Muscle of arm (tissue), 12 donors: ENCODE measurements around the gene GALNT2. TPM values are rescaled to one million over a fixed set of nuclear protein-coding genes. Genes with fewer than 3 reads are reported as not detected.

Source experiments
- DNase-seq: peaks from one replicate; pipeline ENCODE4 v3.0.0-alpha.2; 2013
- polyA plus RNA-seq, 12 donors: library from polyadenylated mRNA; unstranded; fragments of 120-200 nt; gene quantifications; one replicate each; pipeline ENCODE4 v1.2.1, GENCODE V29; 2013; ENCODE audit not compliant: insufficient read length in 12 of 12

The GALNT2 gene
- polyA plus RNA-seq, 12 donors: 49.4 to 79.6 (median 67.4) TPM; not detected in 1

DNA sequence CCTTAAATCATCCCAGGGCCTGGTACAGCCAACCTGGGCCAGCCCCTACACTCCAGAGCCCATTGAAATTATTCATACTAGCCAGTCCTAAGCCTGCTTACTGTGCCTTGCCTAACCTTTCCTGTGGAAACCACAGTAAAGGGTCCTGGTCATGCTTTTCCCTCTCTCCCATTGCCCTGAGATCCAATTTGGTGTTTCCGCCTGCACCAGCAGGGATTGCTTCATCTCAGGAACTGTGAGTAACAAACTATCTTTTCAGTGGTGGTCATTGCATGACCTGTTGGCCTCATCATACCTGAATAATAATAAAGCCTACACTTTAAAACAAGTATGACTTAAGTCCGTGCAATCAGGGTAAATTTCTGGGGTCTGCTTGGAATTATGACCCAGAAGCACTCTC lies 18.7 kb upstream of the GALNT2 start:
- no peak for DNase-seq

DNA sequence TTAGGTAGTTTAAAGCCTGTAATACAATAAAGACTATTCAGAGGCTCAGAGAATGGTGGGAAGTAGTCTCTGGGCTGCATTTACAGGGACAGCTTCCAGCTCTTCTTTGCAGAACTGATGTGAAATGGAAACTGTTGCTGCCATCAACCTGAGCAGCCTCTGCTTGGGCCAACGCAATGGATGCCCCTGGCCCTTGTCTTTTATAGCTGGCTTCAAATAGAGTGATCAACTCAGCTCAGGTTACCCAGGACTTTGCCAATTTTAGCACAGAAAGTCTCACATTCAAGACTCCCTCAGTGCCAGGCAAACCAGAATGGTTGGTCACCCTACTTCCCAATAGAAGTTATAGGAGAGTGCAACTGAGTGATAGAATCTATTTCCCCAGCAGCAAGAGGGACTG lies 18.1 kb upstream of the GALNT2 start:
- no peak for DNase-seq

DNA sequence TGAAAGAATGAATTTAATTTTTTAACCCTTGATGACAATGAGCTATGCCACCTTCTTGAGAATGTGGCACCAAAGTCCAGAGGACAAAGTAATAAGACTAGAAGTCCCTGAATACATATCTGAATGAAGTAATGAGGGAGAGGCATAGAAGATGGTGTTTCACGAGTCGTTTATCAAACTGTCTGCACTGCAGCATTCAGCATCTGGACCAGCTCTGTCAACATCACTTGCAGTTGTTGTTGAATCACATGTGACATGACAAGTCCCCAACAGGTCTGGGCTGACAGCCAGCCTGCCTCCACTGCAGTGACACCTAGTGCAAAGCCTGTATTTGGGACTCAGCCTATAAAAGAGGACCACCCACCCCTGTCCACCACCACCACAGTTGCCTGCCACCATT lies 17.3 kb upstream of the GALNT2 start:
- no peak for DNase-seq

- no peak for DNase-seq
These were observed 15.9 kb upstream of the GALNT2 start for GRCh38 chr1:230050973-230051735.

DNA sequence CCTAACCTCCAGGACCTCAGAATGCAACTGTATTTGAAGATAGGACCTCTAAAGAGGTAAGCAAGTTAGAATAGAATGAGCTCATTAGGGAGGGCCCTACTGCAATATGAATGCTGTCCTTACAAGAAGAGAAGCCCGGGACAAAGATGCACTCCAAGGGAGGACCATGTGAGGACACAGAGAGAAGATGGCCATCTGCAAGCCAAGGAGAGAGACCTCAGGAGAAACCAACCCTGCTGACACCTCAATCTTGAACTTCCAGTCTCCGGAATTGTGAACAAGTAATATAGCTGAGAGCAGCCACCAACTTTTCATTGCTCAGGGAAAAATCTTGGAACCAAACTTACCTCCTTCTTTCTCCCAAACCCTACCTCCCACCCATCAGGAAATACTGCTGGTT lies 15.0 kb upstream of the GALNT2 start:
- DNase-seq: no peak

- DNase-seq: no peak
These were observed 14.4 kb upstream of the GALNT2 start for GRCh38 chr1:230052665-230053064.

- DNase-seq: peak; percentile 50
These were observed 12.8 kb upstream of the GALNT2 start for GRCh38 chr1:230054092-230054749.

DNA sequence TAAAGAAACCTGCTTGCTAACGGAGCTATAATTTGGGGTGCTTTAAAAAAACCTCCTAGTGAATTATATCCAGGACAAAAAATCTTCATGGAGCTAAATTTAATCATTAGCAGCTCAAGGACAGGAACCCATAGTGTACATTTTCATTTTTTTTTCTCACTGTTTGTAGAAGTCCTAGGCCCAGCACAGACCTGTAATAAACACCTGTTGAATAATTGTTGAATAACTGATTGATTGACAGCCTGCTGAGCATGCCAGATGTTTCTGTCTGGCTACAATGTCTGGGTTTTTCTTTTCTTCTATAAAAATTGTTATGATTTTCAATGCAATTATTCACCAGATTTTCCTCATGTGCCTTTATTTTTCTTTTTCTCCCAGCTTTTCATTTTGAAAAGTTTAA lies 10.9 kb upstream of the GALNT2 start:
- no peak for DNase-seq

GRCh38 chr1:230057100-230057499 lies 9.9 kb upstream of the GALNT2 start:
- no peak for DNase-seq

- DNase-seq: no peak
These were observed 9.1 kb upstream of the GALNT2 start for GRCh38 chr1:230057681-230058565.

- DNase-seq: no peak
These were observed 8.4 kb upstream of the GALNT2 start for GRCh38 chr1:230058626-230059025.

DNA sequence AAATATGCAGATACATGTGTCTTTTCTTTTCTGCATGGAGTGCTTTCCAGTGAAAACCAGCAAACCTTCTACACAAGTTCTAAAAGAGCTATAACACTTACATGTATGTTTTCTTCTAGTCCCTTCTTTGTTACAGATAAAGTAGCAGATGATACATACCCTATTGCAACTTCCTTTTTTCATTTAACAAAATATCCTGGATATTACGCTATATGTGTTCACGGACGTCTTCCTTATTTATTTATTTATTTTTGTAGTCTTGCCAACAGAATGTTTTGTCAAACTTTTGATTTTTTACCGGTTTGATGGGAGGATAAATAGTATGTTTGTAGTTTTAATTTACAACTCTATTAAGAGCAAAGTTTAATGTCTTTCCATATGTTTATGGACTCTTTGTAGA lies 5.2 kb upstream of the GALNT2 start:
- DNase-seq: no peak

- DNase-seq: no peak
These were observed 4.5 kb upstream of the GALNT2 start for GRCh38 chr1:230062521-230062920.

DNA sequence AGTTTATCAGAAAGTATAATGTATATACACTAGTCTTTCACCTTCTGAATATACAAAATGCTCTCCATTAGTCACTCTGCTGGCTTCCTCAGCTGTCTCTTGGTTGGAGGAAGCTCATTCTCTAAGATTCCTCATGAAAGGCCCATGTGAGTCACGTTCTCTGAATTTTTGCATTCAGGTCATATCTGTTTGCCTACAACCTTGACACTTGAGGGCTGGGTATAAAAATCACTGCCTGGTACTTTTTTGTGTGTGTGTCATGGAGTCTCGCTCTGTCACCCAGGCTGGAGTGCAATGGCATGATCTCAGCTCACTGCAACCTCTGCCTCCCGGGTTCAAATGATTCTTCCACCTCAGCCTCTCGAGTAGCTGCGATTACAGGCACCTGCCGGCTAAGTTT lies 2.8 kb upstream of the GALNT2 start:
- no peak for DNase-seq

DNA sequence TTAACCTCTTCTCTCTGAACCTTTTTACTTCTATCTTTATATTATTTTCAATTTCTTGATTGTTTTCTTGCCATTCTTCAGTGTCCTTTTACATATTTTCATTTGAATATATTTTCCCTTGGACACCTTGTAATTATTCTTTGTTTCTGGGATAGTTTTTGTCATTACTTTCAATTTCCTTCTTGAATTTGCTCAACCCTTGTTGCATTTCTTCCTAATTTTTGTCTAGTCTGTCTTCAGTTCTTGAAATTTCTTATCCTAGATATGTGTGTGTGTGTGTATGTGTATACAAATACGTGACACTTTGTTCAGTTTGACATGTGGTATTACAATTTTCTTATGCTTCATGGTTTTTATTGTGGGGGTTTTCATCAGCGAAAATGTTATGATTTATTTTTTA lies 1.9 kb upstream of the GALNT2 start:
- DNase-seq: no peak

DNA sequence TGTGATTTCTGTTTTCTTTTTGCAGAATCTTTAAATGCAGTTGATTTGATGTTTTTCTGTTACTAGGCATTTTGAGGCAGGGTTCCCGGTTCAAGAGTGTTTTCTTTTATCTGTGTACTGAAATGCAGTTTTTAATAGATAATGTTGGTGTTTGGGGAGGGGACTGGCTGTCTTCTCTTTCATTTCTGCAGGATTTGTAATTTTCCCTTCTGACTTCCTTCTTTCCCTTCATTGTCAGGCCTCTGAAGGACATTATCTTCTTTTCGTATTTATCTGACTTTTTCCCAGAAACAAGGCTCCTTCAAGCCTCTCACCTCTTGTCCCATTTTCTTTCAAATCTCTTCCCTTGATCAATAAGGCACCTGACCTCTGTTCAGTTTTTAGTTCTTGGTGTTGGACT lies 1.5 kb upstream of the GALNT2 start:
- no peak for DNase-seq

DNA sequence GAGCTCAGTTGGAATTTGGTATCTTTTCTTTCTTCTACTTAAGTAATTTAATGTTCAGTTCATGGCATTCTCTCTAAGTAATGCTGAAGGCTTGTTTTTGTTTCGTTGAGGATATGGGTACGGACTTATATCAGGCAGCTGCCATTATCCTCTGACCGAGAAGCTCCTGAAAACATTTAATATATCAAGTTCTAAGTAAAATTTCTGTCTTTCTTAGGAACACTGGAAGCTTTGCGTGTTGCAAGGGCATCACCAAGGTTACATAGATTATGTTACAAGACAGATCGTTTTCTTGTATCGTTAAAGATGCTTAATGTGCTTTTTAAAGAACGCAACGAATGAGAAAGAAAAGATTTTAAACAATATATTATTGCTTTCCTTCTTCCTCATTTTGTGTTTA lies 1.0 kb upstream of the GALNT2 start:
- DNase-seq: no peak

DNA sequence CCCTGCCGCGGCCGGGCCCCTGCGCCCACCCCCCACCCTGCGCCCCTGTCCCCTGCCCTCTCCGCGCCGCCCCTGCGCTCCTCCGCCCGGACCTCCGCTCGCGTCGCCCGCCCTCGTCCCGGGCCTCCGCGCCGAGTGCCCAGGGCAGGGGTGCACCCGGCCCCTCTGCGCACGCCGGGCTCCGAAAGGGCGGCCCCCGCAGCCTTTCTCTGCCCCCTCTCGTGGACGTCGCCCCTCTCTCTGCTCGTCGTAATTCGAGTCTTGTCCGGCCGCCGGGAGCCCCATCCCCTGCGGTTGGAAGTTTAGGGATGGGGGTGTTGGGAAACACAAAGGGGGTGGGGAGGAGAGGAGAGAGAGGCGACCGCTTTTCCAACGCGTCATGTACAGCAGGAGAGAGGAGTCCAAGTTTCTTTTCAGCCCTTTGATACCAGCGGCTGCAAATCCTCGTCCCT lies 407 bp downstream of the GALNT2 start:
- DNase-seq: peak; percentile 51

- peak; percentile 32 for DNase-seq
These were observed 1.0 kb downstream of the GALNT2 start for GRCh38 chr1:230067871-230068620.

DNA sequence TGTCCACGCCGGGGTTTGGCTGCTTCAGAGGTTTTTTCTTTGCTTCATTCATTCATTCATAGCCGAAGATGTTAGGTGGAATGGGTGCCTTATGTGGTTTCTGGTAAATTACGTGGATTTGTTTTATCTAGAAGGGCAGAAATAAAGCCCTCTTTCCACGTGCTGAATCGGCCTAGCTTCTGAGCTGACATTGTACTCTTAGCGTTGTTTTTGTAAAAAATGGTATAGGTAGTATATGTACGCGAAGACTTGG lies 1.5 kb downstream of the GALNT2 start:
- no peak for DNase-seq

DNA sequence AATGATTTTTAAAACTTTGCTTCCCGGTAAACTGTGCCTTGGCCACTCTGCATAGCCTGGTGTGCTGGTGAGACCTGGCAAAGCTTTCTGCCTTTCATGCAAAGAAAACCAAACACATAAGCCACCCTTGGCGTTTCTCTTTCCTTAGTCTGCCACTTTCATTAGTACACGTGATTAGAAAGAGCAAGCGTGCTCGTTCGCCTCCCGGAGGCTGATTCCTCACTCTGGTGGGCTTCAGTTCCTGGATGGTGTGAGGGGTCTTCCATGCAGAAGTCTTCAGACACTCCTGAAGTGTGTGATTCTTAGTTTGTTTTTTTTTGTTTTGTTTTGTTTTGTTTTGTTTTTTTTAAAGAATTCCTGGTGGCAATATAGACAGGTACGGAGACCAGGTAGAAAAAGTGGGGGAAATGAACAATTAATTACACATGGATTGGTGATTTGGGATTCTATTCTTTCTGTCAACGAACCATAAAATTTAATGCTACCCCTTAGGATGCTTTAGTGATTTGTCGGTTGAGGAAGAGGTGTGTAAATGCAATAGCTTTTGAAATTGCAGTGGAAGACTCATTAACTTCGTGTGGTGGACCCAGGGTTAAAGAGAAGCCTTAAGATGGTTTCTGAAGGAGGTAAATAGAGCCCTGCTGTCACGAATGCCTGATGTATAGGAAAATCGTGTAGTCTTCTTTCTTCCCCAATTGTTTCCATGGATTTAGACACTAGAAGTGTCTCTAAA lies 2.1 kb downstream of the GALNT2 start:
- DNase-seq: no peak
